Activated CD4-positive, alpha-beta T cell treated with anti-CD3 and anti-CD28 coated beads for 4 hours (primary cell): ENCODE data around the gene PTPRG.

Source experiments
- DNase-seq, 2 donors: peaks; one replicate each; pipeline ENCODE4 v3.0.0-alpha.2; 2020

PTPRG gene

GRCh38 chr3:62098646-62099365, 537.4 kb downstream of the PTPRG start:
- DNase-seq: no peak

GRCh38 chr3:62100282-62100989, 539.1 kb downstream of the PTPRG start:
- DNase-seq: no peak

GRCh38 chr3:62101488-62101887, 540.1 kb downstream of the PTPRG start:
- no peak for DNase-seq

- no peak for DNase-seq
These were observed 542.2 kb downstream of the PTPRG start for GRCh38 chr3:62103531-62103930.

GRCh38 chr3:62109534-62109933, 548.2 kb downstream of the PTPRG start:
- DNase-seq: no peak

GRCh38 chr3:62110443-62111225, 549.3 kb downstream of the PTPRG start:
- no peak for DNase-seq

- DNase-seq: no peak
These were observed 551.7 kb downstream of the PTPRG start for GRCh38 chr3:62113092-62113491.

GRCh38 chr3:62114763-62115162, 553.4 kb downstream of the PTPRG start:
- DNase-seq: no peak

GRCh38 chr3:62117903-62118548, 556.7 kb downstream of the PTPRG start:
- DNase-seq: no peak

- no peak for DNase-seq
These were observed 557.8 kb downstream of the PTPRG start for GRCh38 chr3:62119139-62119538.

GRCh38 chr3:62122819-62123218, 561.4 kb downstream of the PTPRG start:
- no peak for DNase-seq

GRCh38 chr3:62125380-62125779, 564.0 kb downstream of the PTPRG start:
- DNase-seq: no peak

- DNase-seq: no peak
These were observed 565.7 kb downstream of the PTPRG start for GRCh38 chr3:62127116-62127515.

GRCh38 chr3:62128051-62128450, 566.7 kb downstream of the PTPRG start:
- no peak for DNase-seq

- DNase-seq: no peak
These were observed 567.3 kb downstream of the PTPRG start for GRCh38 chr3:62128681-62129080.

GRCh38 chr3:62131050-62131449, 569.7 kb downstream of the PTPRG start:
- DNase-seq: no peak

- no peak for DNase-seq
These were observed 570.2 kb downstream of the PTPRG start for GRCh38 chr3:62131620-62132019.

- DNase-seq: no peak
These were observed 570.7 kb downstream of the PTPRG start for GRCh38 chr3:62132027-62132602.

- no peak for DNase-seq
These were observed 571.6 kb downstream of the PTPRG start for GRCh38 chr3:62133015-62133414.

GRCh38 chr3:62134061-62134496, 572.7 kb downstream of the PTPRG start:
- DNase-seq: no peak

- DNase-seq: no peak
These were observed 574.4 kb downstream of the PTPRG start for GRCh38 chr3:62135741-62136140.

GRCh38 chr3:62139957-62140356, 578.6 kb downstream of the PTPRG start:
- DNase-seq: no peak
